Uterus (tissue), 2 donors: Measurements from ENCODE around the gene TRIP12.

Experiments used
- POLR2A ChIP-seq, 2 donors: fragments of 450-650 bp; IDR thresholded peaks; one replicate each; pipeline ENCODE4 v1.6.1; 2016; ENCODE audit warnings: antibody characterized with exemption in 2 of 2, mild to moderate bottlenecking in 1 of 2, moderate library complexity in 1 of 2
- TF ChIP-seq, protein P1 (sequence below), 4 experiments: fragments of 200-600 bp in 2 of 4; fragments of 450-650 bp in 2 of 4; sonication (generic) in 2 of 4; IDR thresholded peaks; one replicate each; pipeline ENCODE4 v1.5.1; 2016 to 2019; ENCODE audit warnings: antibody characterized with exemption in 4 of 4, mild to moderate bottlenecking in 2 of 4, moderate library complexity in 1 of 4

DNA sequence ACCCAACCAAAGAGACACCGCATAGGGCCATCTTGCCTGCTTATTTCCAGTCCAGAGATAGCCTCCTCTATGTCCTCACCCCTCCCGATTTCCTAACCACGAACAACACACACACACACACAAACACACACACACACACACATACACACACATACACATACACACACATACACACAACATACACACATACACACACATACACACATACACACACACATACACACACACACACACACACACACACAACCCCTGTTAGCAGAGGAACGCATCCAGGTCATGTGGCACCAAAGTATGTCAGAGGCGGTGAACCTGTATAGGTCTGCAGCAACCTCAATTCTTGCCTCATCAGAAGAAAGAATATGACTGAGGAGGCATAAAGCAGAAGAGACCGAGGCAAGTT is 188.9 kb downstream of the TRIP12 start:
- TF ChIP-seq, protein P1, sequence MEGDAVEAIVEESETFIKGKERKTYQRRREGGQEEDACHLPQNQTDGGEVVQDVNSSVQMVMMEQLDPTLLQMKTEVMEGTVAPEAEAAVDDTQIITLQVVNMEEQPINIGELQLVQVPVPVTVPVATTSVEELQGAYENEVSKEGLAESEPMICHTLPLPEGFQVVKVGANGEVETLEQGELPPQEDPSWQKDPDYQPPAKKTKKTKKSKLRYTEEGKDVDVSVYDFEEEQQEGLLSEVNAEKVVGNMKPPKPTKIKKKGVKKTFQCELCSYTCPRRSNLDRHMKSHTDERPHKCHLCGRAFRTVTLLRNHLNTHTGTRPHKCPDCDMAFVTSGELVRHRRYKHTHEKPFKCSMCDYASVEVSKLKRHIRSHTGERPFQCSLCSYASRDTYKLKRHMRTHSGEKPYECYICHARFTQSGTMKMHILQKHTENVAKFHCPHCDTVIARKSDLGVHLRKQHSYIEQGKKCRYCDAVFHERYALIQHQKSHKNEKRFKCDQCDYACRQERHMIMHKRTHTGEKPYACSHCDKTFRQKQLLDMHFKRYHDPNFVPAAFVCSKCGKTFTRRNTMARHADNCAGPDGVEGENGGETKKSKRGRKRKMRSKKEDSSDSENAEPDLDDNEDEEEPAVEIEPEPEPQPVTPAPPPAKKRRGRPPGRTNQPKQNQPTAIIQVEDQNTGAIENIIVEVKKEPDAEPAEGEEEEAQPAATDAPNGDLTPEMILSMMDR (IDR thresholded peaks at IDR 0.05) = no peak
- no peak for TF ChIP-seq POLR2A (IDR thresholded peaks at IDR 0.05)
